Measurements from ENCODE around the gene LIPC.
"Not testable (repeated sequence)": the region's sequence is repeated elsewhere in the genome, so short reads cannot be mapped to it uniquely, and the experiment has no call there.

LIPC gene

GRCh38 chr15:58585693-58586443 lies 154.1 kb downstream of the LIPC start:
- DNase-seq (ENCODE audit: low read depth) = no peak

- DNase-seq (ENCODE audit: low read depth) = peak; percentile 36
Observed at GRCh38 chr15:58587486-58587885, 155.7 kb downstream of the LIPC start.

GRCh38 chr15:58588096-58588495 lies 156.3 kb downstream of the LIPC start:
- DNase-seq (ENCODE audit: low read depth) = no peak

- no peak for DNase-seq (ENCODE audit: low read depth)
Observed at GRCh38 chr15:58589047-58589446, 157.3 kb downstream of the LIPC start.

GRCh38 chr15:58590236-58590635 lies 158.4 kb downstream of the LIPC start:
- DNase-seq (ENCODE audit: low read depth) = no peak

- peak; percentile 20 for DNase-seq (ENCODE audit: low read depth)
Observed at GRCh38 chr15:58590926-58591325, 159.1 kb downstream of the LIPC start.

GRCh38 chr15:58593870-58594269 lies 162.1 kb downstream of the LIPC start:
- DNase-seq (ENCODE audit: low read depth) = no peak

GRCh38 chr15:58594898-58595297 lies 163.1 kb downstream of the LIPC start:
- no peak for DNase-seq (ENCODE audit: low read depth)

- DNase-seq (ENCODE audit: low read depth) = no peak
Observed at GRCh38 chr15:58595516-58596263, 163.9 kb downstream of the LIPC start.

- DNase-seq (ENCODE audit: low read depth) = no peak
Observed at GRCh38 chr15:58597943-58598828, 166.4 kb downstream of the LIPC start.

- no peak for DNase-seq (ENCODE audit: low read depth)
Observed at GRCh38 chr15:58598829-58599210, 167.0 kb downstream of the LIPC start.

- DNase-seq (ENCODE audit: low read depth) = no peak
Observed at GRCh38 chr15:58602823-58603222, 171.0 kb downstream of the LIPC start.

- not testable (repeated sequence) for DNase-seq (ENCODE audit: low read depth)
Observed at GRCh38 chr15:58603927-58604326, 172.1 kb downstream of the LIPC start.

GRCh38 chr15:58604455-58604923 lies 172.7 kb downstream of the LIPC start:
- no peak for DNase-seq (ENCODE audit: low read depth)

- DNase-seq (ENCODE audit: low read depth) = no peak
Observed at GRCh38 chr15:58605931-58606530, 174.2 kb downstream of the LIPC start.

GRCh38 chr15:58606577-58607080 lies 174.8 kb downstream of the LIPC start:
- DNase-seq (ENCODE audit: low read depth) = no peak

GRCh38 chr15:58608129-58608590 lies 176.4 kb downstream of the LIPC start:
- DNase-seq (ENCODE audit: low read depth) = peak; percentile 88

- peak; percentile 55 for DNase-seq (ENCODE audit: low read depth)
Observed at GRCh38 chr15:58608711-58609110, 176.9 kb downstream of the LIPC start.

GRCh38 chr15:58611731-58612676 lies 180.2 kb downstream of the LIPC start:
- peak; percentile 64 for DNase-seq (ENCODE audit: low read depth)

- DNase-seq (ENCODE audit: low read depth) = no peak
Observed at GRCh38 chr15:58616171-58616570, 184.4 kb downstream of the LIPC start.

Measured in iris pigment epithelial cell (primary cell).